Cortex of kidney (tissue), 1 donor: ENCODE measurements around the gene USP31.
A peak's percentile ranks its signal among the peaks of the same experiment; 100 is the strongest.

Experiments used
- DNase-seq: peaks from one replicate; lab custom pipeline; 2025; lab: John Stamatoyannopoulos, UW

The USP31 gene

GRCh38 chr16:23149267-23149992 lies at the start of gene USP31:
Gene USP31, minus strand, starts transcription at chr16:23149452. Its CDS starts 182 bp downstream, at chr16:23149270.
- peak; percentile 83 for DNase-seq

GRCh38 chr16:23196539-23196938 lies 47.3 kb upstream of the USP31 start:
- no peak for DNase-seq

- no peak for DNase-seq
Observed at GRCh38 chr16:23195366-23195978, 46.2 kb upstream of the USP31 start.

GRCh38 chr16:23194497-23195221 lies 45.4 kb upstream of the USP31 start:
- no peak for DNase-seq

- DNase-seq = no peak
Observed at GRCh38 chr16:23188911-23189310, 39.7 kb upstream of the USP31 start.

GRCh38 chr16:23187341-23187740 lies 38.1 kb upstream of the USP31 start:
- no peak for DNase-seq

GRCh38 chr16:23186171-23186570 lies 36.9 kb upstream of the USP31 start:
- no peak for DNase-seq

- no peak for DNase-seq
Observed at GRCh38 chr16:23185656-23186055, 36.4 kb upstream of the USP31 start.

- DNase-seq = no peak
Observed at GRCh38 chr16:23183543-23183862, 34.3 kb upstream of the USP31 start.

- no peak for DNase-seq
Observed at GRCh38 chr16:23182679-23183542, 33.7 kb upstream of the USP31 start, which contains the start of gene SCNN1G. Gene SCNN1G, plus strand, starts transcription at chr16:23182745. Its CDS starts 3,527 bp downstream, at chr16:23186272.

GRCh38 chr16:23182206-23182678 lies 33.0 kb upstream of the USP31 start:
- DNase-seq = no peak

- DNase-seq = no peak
Observed at GRCh38 chr16:23181506-23181905, 32.3 kb upstream of the USP31 start.

GRCh38 chr16:23175651-23176050 lies 26.4 kb upstream of the USP31 start:
- DNase-seq = no peak

- no peak for DNase-seq
Observed at GRCh38 chr16:23174622-23175021, 25.4 kb upstream of the USP31 start.

GRCh38 chr16:23172994-23173393 lies 23.7 kb upstream of the USP31 start:
- no peak for DNase-seq

GRCh38 chr16:23172583-23172982 lies 23.3 kb upstream of the USP31 start:
- no peak for DNase-seq

- no peak for DNase-seq
Observed at GRCh38 chr16:23164736-23165135, 15.5 kb upstream of the USP31 start.

GRCh38 chr16:23163921-23164320 lies 14.7 kb upstream of the USP31 start:
- no peak for DNase-seq

- DNase-seq = no peak
Observed at GRCh38 chr16:23160574-23160973, 11.3 kb upstream of the USP31 start.

- no peak for DNase-seq
Observed at GRCh38 chr16:23160082-23160481, 10.8 kb upstream of the USP31 start.

GRCh38 chr16:23158114-23158513 lies 8.9 kb upstream of the USP31 start:
- DNase-seq = no peak

GRCh38 chr16:23156946-23157460 lies 7.8 kb upstream of the USP31 start:
- no peak for DNase-seq
